WI38 (cell line): ENCODE data around the gene TSSK2.

ENCODE experiments used
- H3K4me3 ChIP-seq: 2 replicates; pipeline ENCODE4 v1.5.1; 2011; ENCODE audit warnings: low read depth, mild to moderate bottlenecking, control low read depth, low read length
- TF ChIP-seq, protein P1 (sequence below): IDR thresholded peaks from 2 replicates; pipeline ENCODE4 v1.5.1; 2012; ENCODE audit warnings: low read depth, mild to moderate bottlenecking, control low read depth, low read length

The TSSK2 gene

DNA sequence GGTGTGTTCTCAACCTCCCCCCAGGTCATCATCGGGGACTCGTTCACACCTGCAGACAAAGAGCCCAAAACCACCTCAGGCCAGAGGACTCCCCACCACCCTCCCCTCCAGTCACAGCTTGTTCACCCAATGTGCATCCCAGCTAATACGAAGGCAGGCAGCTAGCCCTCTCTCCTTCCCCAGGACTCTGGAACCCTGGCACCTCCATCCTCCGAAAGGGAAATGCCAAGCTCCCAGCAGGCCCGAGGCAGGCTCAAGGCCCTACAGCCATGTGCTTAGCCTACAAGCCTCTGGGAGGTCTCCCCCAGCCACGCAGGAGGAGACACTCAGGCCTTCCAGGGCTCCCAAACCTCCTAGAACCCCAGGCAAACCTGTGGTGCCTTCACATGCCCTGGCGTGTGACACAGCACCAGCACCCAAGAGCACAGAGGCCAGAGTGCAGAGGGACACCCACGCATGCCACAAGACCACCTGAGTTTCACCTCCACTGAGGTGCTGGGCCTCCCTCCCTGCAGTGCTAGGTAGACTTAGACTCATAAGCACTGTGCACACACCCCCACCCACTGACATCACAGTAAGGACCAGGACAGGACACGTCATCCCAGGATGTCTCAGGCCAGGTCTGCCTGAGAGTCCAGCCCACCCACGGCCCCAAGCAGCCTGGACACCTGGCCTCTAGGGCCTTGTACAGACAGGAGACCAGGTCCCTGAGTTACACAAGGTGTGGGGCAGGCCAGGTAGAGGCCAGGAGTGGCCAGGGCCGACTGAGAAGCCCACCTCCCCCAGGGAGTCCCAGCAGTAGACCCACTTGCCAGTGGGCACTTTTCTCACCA lies 6.5 kb downstream of the TSSK2 start:
- H3K4me3 ChIP-seq = no peak overlapping the region
- TF ChIP-seq, protein P1, sequence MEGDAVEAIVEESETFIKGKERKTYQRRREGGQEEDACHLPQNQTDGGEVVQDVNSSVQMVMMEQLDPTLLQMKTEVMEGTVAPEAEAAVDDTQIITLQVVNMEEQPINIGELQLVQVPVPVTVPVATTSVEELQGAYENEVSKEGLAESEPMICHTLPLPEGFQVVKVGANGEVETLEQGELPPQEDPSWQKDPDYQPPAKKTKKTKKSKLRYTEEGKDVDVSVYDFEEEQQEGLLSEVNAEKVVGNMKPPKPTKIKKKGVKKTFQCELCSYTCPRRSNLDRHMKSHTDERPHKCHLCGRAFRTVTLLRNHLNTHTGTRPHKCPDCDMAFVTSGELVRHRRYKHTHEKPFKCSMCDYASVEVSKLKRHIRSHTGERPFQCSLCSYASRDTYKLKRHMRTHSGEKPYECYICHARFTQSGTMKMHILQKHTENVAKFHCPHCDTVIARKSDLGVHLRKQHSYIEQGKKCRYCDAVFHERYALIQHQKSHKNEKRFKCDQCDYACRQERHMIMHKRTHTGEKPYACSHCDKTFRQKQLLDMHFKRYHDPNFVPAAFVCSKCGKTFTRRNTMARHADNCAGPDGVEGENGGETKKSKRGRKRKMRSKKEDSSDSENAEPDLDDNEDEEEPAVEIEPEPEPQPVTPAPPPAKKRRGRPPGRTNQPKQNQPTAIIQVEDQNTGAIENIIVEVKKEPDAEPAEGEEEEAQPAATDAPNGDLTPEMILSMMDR = no peak

DNA sequence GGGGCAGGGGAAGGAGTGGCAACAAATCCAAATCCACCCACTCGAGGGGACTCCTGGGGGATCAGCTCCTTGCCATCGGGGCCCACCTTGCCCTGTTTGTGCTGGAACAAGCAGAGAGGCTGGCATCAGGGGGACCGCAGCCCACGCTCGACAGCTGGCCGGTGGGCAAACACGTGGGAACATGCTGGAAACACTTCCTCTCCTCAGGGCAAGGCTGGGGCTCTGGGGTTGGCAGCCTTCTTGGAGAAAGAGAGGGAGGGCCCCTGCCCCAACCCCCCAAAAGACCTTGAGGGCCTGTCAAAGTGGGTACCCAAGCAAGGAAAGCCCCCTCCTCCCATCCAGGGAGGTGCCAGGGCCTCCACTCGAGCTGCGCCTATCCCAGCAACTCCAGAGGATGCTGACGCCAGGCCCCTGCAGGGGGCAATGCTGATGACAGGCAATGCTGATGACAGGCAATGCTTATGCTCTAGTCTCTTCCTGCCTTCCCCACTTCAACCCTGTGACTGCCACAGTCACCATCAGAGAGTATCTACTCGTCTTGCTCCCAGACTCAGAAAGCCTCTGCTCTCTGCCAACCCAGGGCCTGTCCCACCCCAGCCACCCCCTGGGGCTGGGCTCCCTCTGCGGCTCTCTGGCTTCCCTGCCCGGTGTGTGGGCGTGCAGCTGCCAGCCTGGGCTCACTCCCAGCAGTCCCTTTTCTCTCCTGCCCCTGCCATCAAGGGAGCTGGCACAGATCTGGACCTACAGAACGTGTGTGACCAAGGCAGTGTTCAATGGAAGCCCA lies 7.3 kb downstream of the TSSK2 start:
- TF ChIP-seq, protein P1 = no peak
- H3K4me3 ChIP-seq = no peak overlapping the region

DNA sequence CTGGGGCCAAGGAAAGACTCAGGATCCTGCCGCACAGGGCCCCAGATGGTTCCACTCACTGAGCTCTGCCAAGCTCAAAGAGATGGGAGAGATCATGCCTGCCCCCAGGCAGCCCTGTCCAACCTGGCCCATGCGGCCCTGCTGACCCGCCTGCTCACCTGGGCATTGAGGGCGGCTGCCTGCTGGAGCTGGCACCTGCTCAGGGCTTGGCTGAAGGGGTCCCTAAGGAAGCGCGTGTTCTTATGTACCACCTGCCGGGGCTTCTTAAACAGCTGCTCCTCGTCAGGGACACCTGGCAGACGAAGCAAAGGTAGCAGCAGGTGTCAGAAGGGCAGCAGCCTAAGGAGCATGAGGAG lies 7.9 kb downstream of the TSSK2 start:
- H3K4me3 ChIP-seq = no peak overlapping the region
- TF ChIP-seq, protein P1 = no peak

DNA sequence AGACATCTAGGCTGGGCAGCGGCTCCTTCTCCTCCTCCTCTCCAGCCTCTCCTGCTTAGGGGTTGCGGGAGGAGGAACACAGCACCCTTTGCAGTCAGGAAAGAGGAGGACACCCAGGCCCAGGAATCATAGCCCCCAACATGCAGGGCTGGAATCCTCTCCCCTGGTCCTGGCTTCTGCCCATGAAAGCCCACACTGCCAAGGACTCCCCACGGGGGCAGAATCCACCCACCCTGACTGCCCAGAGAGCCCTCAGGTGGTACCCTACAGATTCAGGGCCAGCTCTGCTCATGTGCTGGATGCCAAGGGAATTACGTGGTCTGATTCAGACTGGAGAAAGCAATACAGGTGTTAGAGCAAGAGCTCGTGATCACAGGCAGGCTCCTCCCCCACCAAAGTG lies 8.9 kb downstream of the TSSK2 start:
- no peak overlapping the region for H3K4me3 ChIP-seq
- TF ChIP-seq, protein P1 = no peak

DNA sequence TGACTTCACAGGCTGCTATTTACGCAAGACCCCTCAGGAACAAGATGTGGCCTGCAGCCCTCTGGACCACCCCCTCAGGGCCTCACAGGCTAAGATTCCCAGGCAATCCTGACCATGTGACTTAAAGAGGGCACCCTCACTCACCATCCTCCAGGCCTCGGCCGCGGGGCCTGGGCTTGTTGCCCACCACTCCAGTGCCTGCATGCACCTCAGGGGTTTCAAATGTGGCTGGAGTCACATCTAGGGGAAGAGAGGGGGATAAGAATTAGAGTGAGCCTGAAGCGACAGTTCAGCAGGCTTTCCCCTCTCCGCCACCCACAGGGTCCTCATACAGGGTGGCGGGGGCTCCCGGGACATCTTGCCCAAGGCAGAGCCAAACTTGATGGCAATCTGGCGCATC lies 11.3 kb downstream of the TSSK2 start:
- no peak overlapping the region for H3K4me3 ChIP-seq

DNA sequence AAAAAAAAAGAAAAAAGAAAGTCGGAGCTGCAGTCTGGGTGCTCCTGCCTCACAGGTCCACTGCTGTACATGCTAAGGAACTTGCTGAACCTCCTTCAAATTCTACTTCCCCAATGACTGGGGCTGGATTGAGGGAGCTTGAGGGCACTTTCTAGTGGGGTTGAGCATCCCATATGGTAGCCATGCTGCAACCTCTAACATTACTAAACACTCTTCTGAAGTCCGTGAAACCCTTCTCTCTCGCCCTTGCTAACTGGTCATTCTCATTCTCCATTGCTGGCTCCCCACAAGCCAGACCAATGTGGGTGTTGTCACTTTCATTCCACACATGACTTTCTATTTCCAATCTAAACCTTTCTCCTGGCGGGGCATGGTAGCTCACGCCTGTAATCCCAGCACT lies 12.1 kb downstream of the TSSK2 start:
- no peak overlapping the region for H3K4me3 ChIP-seq
- TF ChIP-seq, protein P1 = no peak

More for the DNA sequence above, 11.3 kb downstream of the TSSK2 start:
- TF ChIP-seq, protein P1 = no peak

DNA sequence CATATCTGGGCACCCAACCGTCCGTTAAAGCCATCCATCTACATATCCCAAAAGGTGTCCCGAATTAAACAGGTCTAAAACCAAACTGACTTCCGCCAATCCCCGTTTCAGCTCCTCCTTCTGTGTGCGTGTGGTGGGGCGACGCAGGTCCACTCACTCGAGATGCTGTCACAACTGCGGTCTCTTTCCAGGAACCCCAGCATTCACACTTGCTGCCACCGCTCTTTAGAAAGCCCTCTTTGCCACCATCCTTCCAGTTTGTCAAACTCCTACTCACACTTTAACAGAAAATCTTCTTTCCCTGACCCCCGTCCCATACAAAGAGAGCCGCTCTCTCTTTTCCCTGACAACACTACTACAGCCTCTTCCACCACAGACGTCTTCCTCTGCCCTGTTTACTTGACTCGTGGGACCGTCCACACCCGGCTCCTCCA lies 12.9 kb downstream of the TSSK2 start:
- peak overlapping the region; percentile 95 for H3K4me3 ChIP-seq
- TF ChIP-seq, protein P1 = no peak
